Liver (tissue), 3 donors: ENCODE measurements around the gene MELTF.

Experiments
- JUND ChIP-seq, 2 donors: IDR thresholded peaks; 2 replicates each; pipeline ENCODE4 v1.6.1; 2016; ENCODE audit warnings: antibody characterized with exemption in 2 of 2
- RAD21 ChIP-seq, 2 donors: IDR thresholded peaks; 2 replicates each; pipeline ENCODE4 v1.6.1; 2016; ENCODE audit warnings: antibody characterized with exemption in 2 of 2, mild to moderate bottlenecking in 2 of 2
- TAF1 ChIP-seq: conservative IDR thresholded peaks from 2 replicates; pipeline ENCODE4 v1.6.1; 2016; ENCODE audit warnings: antibody characterized with exemption, mild to moderate bottlenecking
- TF ChIP-seq, protein P1 (sequence below): IDR thresholded peaks from 2 replicates; pipeline ENCODE4 v1.6.1; 2016; ENCODE audit warnings: antibody characterized with exemption
- TF ChIP-seq, protein P2 (sequence below): IDR thresholded peaks from 2 replicates; pipeline ENCODE4 v1.6.1; 2016; ENCODE audit warnings: antibody characterized with exemption
- TF ChIP-seq, protein P3 (sequence below): fragments of 150-350 bp; IDR thresholded peaks from 2 replicates; pipeline ENCODE4 v1.5.1; 2017; ENCODE audit warnings: improper control_type of control experiment, low read depth, low read length; ENCODE audit not compliant: missing input control
- TF ChIP-seq, protein P4 (sequence below): IDR thresholded peaks from 2 replicates; pipeline ENCODE4 v1.6.1; 2016; ENCODE audit warnings: antibody characterized with exemption, mild to moderate bottlenecking
- donor health status: healthy.
- donor health status: healthy.

DNA sequence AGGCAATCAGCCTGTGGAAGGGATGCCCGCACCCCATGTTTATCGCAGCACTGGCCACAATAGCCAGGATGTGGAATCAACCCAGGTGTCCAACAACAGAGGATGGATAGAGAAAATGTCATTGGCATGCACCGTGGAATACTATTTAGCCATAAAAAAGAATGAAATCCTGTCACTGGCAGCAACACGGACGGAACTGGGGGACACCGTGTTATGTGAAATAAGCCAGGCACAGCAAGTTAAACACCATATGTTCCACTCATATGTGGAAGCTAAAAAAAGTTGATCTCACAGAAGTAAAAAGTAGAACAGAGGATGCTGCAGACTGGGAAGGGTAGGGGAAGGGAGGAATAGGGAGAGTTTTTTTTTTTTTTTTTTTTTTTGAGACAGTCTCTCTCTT lies 15.6 kb downstream of the MELTF start:
- TF ChIP-seq, protein P1, sequence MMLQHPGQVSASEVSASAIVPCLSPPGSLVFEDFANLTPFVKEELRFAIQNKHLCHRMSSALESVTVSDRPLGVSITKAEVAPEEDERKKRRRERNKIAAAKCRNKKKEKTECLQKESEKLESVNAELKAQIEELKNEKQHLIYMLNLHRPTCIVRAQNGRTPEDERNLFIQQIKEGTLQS, result no peak
- TF ChIP-seq, protein P2, sequence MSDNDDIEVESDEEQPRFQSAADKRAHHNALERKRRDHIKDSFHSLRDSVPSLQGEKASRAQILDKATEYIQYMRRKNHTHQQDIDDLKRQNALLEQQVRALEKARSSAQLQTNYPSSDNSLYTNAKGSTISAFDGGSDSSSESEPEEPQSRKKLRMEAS, result no peak
- TF ChIP-seq, protein P3, sequence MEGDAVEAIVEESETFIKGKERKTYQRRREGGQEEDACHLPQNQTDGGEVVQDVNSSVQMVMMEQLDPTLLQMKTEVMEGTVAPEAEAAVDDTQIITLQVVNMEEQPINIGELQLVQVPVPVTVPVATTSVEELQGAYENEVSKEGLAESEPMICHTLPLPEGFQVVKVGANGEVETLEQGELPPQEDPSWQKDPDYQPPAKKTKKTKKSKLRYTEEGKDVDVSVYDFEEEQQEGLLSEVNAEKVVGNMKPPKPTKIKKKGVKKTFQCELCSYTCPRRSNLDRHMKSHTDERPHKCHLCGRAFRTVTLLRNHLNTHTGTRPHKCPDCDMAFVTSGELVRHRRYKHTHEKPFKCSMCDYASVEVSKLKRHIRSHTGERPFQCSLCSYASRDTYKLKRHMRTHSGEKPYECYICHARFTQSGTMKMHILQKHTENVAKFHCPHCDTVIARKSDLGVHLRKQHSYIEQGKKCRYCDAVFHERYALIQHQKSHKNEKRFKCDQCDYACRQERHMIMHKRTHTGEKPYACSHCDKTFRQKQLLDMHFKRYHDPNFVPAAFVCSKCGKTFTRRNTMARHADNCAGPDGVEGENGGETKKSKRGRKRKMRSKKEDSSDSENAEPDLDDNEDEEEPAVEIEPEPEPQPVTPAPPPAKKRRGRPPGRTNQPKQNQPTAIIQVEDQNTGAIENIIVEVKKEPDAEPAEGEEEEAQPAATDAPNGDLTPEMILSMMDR, result no peak
- TF ChIP-seq, protein P4, sequence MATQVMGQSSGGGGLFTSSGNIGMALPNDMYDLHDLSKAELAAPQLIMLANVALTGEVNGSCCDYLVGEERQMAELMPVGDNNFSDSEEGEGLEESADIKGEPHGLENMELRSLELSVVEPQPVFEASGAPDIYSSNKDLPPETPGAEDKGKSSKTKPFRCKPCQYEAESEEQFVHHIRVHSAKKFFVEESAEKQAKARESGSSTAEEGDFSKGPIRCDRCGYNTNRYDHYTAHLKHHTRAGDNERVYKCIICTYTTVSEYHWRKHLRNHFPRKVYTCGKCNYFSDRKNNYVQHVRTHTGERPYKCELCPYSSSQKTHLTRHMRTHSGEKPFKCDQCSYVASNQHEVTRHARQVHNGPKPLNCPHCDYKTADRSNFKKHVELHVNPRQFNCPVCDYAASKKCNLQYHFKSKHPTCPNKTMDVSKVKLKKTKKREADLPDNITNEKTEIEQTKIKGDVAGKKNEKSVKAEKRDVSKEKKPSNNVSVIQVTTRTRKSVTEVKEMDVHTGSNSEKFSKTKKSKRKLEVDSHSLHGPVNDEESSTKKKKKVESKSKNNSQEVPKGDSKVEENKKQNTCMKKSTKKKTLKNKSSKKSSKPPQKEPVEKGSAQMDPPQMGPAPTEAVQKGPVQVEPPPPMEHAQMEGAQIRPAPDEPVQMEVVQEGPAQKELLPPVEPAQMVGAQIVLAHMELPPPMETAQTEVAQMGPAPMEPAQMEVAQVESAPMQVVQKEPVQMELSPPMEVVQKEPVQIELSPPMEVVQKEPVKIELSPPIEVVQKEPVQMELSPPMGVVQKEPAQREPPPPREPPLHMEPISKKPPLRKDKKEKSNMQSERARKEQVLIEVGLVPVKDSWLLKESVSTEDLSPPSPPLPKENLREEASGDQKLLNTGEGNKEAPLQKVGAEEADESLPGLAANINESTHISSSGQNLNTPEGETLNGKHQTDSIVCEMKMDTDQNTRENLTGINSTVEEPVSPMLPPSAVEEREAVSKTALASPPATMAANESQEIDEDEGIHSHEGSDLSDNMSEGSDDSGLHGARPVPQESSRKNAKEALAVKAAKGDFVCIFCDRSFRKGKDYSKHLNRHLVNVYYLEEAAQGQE, result no peak
- TF ChIP-seq RAD21 (IDR thresholded peaks at IDR 0.05), result no peak
- no peak for TF ChIP-seq TAF1
- no peak for TF ChIP-seq JUND (IDR thresholded peaks at IDR 0.05)
